ENCODE data around the gene ARL6IP4. TPM values are rescaled to one million over a fixed set of nuclear protein-coding genes. Genes with fewer than 3 reads are reported as not detected.
"Not testable (repeated sequence)": the region's sequence is repeated elsewhere in the genome, so short reads cannot be mapped to it uniquely, and the experiment has no call there.

ARL6IP4 gene
- 150 and 160 TPM in 2 replicates for total RNA-seq

DNA sequence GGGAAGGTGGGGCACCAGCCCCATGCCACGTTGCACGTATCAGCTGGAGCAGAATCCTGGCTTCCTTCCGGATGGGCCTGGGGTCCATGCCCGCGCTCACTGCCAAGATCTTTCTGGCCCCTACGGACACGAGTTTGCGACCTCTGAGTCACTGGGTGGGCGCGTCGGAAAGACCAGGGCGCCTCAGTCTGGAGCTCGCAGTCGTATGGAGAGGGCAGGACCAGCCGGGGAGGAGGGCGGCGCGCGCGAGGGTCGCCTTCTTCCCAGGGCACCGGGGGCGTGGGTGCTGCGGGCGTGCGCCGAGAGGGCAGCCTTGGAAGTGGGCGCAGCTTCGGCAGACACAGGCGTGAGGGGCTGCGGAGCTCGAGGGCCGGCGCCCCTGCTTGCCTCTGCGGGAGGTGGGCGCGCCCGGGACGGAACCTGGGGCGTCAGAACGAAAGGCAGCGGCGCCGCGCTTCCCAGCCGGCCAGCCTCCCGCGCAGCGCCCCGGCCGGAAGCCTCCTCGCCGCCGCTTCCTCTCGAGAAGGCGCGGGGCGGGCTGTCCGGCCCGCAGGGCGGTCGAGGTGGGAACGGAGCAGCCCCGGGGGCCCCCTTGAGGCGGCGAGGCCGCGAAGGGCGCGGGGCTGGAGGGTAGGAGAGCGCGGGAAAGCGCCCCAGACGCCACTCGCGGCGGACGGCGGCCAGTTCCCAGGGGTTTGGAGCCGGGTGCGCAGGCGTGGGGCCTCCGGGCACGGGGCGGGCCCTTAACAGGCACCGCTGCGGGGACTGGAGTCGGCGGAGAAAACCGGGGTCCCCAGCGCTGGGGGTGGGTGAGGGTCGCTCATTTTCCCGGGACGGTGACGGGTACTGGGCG, at the start of gene ARL6IP4:
ARL6IP4 (plus strand) TSS at position 499 of the 853 bp plus-strand sequence. CDS start 459 bp downstream, outside the sequence.
- H3K27ac Mint-ChIP-seq, result peak within 1 kb of the TSS; percentile 86
- peak within 1 kb of the TSS; percentile 94 for H3K4me3 Mint-ChIP-seq
- DNase-seq, result peak; percentile 91
- intact Hi-C loops (cut with micrococcal nuclease), result loop anchor here (5.0 kb wide), 1 partner anchor 602 kb away; the partner anchor contains the start of gene TMED2
- H3K36me3 Mint-ChIP-seq (ENCODE audit: low read depth), result peaks cover 33% of the 10 kb centered on the region
- H3K27me3 Mint-ChIP-seq, result no peaks in the 10 kb centered on the region
- no peaks in the 10 kb centered on the region for H3K9me3 Mint-ChIP-seq
- H3K4me1 Mint-ChIP-seq, result peaks cover 37% of the 10 kb centered on the region

DNA sequence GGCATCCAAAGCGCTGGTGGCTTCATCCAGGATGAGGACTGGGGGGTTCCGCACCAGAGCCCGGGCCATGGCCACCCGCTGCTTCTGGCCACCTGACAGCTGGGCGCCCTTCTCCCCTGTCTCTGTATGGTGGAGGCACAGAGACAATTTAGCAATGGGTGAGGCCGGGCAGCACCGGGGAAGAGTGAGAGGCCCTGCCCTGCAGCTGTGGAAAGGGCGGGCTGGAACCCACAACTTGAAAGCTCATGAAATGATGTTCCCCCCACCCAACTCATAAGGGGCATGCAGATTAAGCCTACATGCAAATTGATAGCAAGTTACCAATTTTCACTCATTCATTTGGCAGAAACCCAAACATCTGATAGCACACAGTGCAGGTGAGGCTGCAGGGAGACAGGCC, 48.3 kb upstream of the ARL6IP4 start:
- Mint-ChIP-seq H3K36me3 (ENCODE audit: low read depth) (no peaks in the 10 kb centered on the region), H3K4me1 (no peaks in the 10 kb centered on the region), H3K27ac (no peak overlapping the region), H3K9me3 (no peaks in the 10 kb centered on the region), H3K4me3 (no peak overlapping the region), H3K27me3 (no peaks in the 10 kb centered on the region)
- DNase-seq, result no peak
- intact Hi-C loops (cut with micrococcal nuclease), result no loop called here

DNA sequence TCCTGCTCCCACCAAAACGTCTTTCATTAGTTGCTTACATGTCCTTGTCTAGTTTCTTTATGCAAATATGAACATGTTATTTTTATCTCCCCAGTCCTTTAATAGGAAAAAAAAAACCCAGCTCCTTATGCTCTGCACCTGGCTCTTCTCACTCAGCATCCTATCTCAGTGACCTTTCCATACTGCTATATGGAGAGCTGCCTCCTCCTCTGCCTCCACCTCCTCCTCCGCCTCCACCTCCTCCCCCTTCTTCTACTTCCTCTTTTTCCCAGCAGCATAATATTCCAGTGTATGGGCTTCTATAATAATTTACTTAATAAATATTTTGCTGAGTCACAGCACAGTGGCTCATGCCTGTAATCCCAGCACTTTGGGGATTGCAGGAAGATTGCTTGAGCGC, 45.8 kb upstream of the ARL6IP4 start:
- Mint-ChIP-seq H3K9me3 (no peaks in the 10 kb centered on the region), H3K27me3 (no peaks in the 10 kb centered on the region)
- intact Hi-C loops (cut with micrococcal nuclease), result no loop called here

DNA sequence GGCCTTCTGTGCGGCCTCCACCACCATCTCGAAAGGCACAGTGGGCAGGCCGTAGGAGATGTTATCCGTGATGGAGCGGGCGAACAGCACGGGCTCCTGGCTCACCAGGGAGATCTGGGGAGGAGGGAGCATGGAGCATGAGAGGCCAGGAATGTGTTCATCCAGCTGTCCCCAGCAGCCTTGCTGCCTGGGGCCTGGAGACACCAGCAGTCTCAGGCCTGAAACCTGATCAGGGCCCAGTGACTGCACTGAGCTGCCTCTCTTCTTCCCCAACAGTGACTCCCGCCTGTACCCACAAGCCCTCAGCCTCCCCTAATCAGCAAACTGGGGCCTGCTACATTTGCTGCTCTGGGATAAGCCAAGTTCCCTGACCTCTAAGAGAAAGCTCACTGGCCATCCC, 45.2 kb upstream of the ARL6IP4 start:
- intact Hi-C loops (cut with micrococcal nuclease), result no loop called here
- no peaks in the 10 kb centered on the region for H3K9me3 Mint-ChIP-seq

More for the DNA sequence above, 45.8 kb upstream of the ARL6IP4 start:
- no peaks in the 10 kb centered on the region for H3K36me3 Mint-ChIP-seq (ENCODE audit: low read depth)
- no peak overlapping the region for H3K4me3 Mint-ChIP-seq
- H3K4me1 Mint-ChIP-seq, result peaks cover 2% of the 10 kb centered on the region
- DNase-seq, result no peak
- H3K27ac Mint-ChIP-seq, result no peak overlapping the region

DNA sequence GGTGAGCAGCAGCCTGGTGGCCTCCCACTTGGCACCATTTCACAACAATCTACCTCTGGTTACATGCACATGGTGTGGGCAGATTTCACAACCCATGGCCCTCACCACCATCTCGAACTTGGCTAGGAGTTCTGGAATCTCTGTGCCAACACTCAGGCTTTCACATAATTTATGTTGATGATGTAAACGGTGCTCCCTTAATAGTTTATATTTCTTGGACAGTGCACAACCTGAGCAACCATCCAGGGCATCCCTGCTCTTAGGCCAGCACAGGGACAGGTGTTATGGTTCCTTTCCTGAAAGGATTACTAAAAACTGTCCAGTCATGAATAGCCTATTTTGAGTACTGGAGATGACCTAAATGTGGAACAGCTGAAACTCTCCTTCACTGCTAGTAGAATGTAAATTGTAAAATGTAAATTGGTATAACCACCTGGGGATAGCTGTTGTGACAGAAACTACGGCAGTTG, 42.8 kb upstream of the ARL6IP4 start:
- intact Hi-C loops (cut with micrococcal nuclease), result no loop called here
- Mint-ChIP-seq H3K9me3 (no peaks in the 10 kb centered on the region), H3K4me1 (peaks cover 3% of the 10 kb centered on the region), H3K36me3 (ENCODE audit: low read depth) (no peaks in the 10 kb centered on the region), H3K27me3 (no peaks in the 10 kb centered on the region), H3K27ac (no peak overlapping the region), H3K4me3 (no peak overlapping the region)
- DNase-seq, result no peak

More for the DNA sequence above, 45.2 kb upstream of the ARL6IP4 start:
- Mint-ChIP-seq H3K4me3 (no peak overlapping the region), H3K36me3 (ENCODE audit: low read depth) (no peaks in the 10 kb centered on the region), H3K4me1 (peaks cover 2% of the 10 kb centered on the region), H3K27me3 (no peaks in the 10 kb centered on the region), H3K27ac (no peak overlapping the region)
- DNase-seq, result no peak

DNA sequence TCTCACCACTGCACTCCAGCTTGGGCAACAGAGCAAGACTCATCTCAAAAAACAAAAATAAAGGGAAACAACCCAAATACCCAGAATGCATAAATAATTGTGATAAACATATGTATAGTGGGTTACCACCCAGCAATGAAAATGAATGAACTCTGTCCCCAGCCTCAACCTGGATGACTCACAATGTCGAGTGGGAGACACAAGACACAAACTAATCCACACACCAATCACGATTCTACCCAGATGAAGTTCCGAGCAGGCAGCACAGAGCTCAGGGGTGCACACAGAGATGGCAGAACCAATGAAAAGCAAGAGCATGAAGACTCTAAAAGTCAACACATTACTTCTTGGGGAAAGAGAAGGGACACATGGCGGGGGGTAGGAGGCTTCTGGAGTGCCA, 41.4 kb upstream of the ARL6IP4 start:
- H3K36me3 Mint-ChIP-seq (ENCODE audit: low read depth), result no peaks in the 10 kb centered on the region
- no peak overlapping the region for H3K27ac Mint-ChIP-seq
- H3K9me3 Mint-ChIP-seq, result no peaks in the 10 kb centered on the region
- H3K27me3 Mint-ChIP-seq, result no peaks in the 10 kb centered on the region
- peaks cover 11% of the 10 kb centered on the region for H3K4me1 Mint-ChIP-seq
- H3K4me3 Mint-ChIP-seq, result no peak overlapping the region
- intact Hi-C loops (cut with micrococcal nuclease), result no loop called here
- no peak for DNase-seq

- peaks cover 17% of the 10 kb centered on the region for H3K4me1 Mint-ChIP-seq
- intact Hi-C loops (cut with micrococcal nuclease); H3K27ac Mint-ChIP-seq; H3K9me3 Mint-ChIP-seq; H3K36me3 Mint-ChIP-seq (ENCODE audit: low read depth); H3K27me3 Mint-ChIP-seq; H3K4me3 Mint-ChIP-seq; DNase-seq: not testable (repeated sequence)
Measured at GRCh38 chr12:122941351-122941750, 39.1 kb upstream of the ARL6IP4 start.

GRCh38 chr12:122942637-122943036, 37.8 kb upstream of the ARL6IP4 start:
- Mint-ChIP-seq H3K27ac (no peak overlapping the region), H3K9me3 (no peaks in the 10 kb centered on the region), H3K27me3 (peaks cover 2% of the 10 kb centered on the region), H3K36me3 (ENCODE audit: low read depth) (no peaks in the 10 kb centered on the region), H3K4me3 (no peak overlapping the region), H3K4me1 (peaks cover 28% of the 10 kb centered on the region)
- intact Hi-C loops (cut with micrococcal nuclease), result no loop called here
- DNase-seq, result no peak

- H3K36me3 Mint-ChIP-seq (ENCODE audit: low read depth), result no peaks in the 10 kb centered on the region
- no peak overlapping the region for H3K4me3 Mint-ChIP-seq
- H3K9me3 Mint-ChIP-seq, result no peaks in the 10 kb centered on the region
- intact Hi-C loops (cut with micrococcal nuclease), result no loop called here
- H3K27ac Mint-ChIP-seq, result no peak overlapping the region
- peaks cover 31% of the 10 kb centered on the region for H3K4me1 Mint-ChIP-seq
- H3K27me3 Mint-ChIP-seq, result peaks cover 2% of the 10 kb centered on the region
- DNase-seq, result no peak
Measured at GRCh38 chr12:122943196-122943595, 37.3 kb upstream of the ARL6IP4 start.

DNA sequence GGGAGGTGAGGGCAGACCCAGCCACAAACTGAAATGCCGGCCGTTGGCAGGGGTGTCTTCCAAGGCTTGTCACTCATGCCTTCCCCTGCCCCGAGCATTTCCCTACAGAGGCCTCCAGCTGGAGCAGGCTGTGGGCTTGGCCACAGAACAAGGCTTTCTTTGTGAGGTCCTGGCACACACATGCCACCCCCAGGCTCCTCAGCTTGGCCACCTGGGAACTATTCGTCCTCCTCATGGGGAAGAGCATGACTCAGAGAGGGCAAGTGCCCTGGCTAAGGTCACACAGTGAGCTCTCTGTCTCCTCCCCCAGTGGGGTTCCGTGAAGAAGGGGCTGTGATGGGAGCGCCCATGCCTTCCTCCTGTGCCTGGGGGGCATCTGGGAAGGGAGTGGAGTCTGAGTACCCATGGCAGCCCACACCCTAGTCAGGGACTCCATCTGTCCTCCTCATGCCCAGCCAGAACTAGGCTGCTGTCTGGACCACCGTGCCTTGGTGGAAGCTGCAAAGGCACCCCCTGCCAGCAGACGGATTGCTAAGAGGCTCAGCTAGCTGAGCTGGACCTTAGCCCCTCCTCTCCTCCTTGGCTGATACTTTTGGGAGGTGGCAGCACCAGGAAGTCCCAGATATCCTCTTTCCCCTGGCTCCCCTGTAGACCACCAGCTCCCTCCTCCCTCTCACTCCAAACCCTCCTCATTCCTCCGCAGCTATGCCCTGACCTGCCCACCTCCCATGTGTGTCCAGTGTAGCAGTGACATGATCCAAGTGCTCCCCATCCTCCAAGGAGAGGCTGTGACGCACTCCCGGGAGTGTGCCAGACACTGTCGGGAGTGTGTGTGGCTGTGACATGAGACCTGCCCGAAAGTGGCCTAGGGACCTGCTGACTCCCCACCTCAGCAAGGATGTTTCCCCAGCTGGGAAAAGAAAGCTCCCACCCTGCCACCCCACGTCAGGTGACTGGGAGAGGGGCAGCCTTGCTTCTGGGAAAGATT, 35.6 kb upstream of the ARL6IP4 start:
- H3K36me3 Mint-ChIP-seq (ENCODE audit: low read depth), result no peaks in the 10 kb centered on the region
- H3K27me3 Mint-ChIP-seq, result peaks cover 2% of the 10 kb centered on the region
- DNase-seq, result no peak
- H3K4me3 Mint-ChIP-seq, result no peak overlapping the region
- H3K4me1 Mint-ChIP-seq, result peaks cover 29% of the 10 kb centered on the region
- H3K27ac Mint-ChIP-seq, result peak overlapping the region; percentile 37
- intact Hi-C loops (cut with micrococcal nuclease), result no loop called here
- H3K9me3 Mint-ChIP-seq, result no peaks in the 10 kb centered on the region

DNA sequence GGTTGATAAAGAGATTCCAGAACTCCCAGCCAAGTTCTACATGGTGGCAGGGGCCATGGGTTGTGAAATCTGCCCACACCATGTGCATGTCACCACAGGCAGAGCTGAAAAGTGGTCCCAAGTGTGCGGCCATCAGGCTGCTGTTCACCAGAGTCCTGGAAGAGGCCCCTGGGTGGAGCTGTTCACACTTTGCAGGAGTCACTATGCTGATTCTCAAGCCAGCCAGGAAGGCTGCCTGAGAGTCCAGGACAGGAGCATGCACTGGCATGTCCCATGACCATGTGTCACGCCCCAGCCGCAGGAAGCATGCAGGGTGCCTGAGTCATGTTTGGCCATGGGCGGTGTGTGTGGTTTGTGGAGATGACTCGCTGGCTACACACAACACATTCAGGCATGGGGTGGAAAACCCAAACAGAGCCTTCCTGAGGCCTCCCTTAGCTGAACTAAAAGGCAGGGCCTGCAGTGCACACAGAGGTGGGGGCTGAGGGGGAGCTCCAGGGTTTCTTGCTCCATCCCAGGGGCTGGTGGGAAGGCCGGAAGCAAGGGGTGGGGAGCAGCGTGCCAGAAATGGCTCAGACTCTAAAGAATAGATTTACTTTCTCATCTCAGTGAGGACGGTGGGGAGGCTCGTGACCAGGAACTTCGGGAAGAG, 33.7 kb upstream of the ARL6IP4 start:
- DNase-seq, result peak; percentile 93
- H3K4me1 Mint-ChIP-seq, result peaks cover 29% of the 10 kb centered on the region
- no peaks in the 10 kb centered on the region for H3K36me3 Mint-ChIP-seq (ENCODE audit: low read depth)
- H3K4me3 Mint-ChIP-seq, result peak overlapping the region; percentile 84
- intact Hi-C loops (cut with micrococcal nuclease), result loop anchor here (1.0 kb wide), 2 partner anchors 49 to 76 kb away; no protein-coding TSS in a partner anchor
- H3K27ac Mint-ChIP-seq, result peak overlapping the region; percentile 88
- no peaks in the 10 kb centered on the region for H3K9me3 Mint-ChIP-seq
- H3K27me3 Mint-ChIP-seq, result peaks cover 2% of the 10 kb centered on the region

DNA sequence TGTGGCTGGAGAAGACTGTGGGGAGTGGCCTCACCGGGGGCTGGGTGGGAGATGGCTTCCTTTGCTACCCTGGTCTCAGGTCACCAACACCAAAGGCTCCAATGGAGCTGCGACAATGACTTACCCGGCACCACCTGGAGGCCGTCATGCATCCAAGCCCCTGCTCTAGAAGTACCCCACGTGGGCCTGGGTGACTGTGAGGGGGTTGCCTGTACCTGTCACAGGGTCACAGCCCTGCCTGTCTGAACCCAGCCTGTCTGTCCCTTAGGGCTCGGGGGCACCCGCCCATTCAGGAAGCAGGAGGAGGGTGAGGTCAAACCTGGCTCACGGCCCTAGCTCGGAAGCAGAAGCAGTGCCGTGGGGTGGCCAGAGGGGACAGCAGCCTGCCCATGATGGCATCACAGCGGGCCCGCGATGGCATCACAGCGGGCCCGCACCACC, 33.1 kb upstream of the ARL6IP4 start:
- intact Hi-C loops (cut with micrococcal nuclease), result loop anchor here (1.0 kb wide), 1 partner anchor 76 kb away; no protein-coding TSS in a partner anchor
- H3K27ac Mint-ChIP-seq, result peak overlapping the region; percentile 88
- H3K4me3 Mint-ChIP-seq, result peak overlapping the region; percentile 84

GRCh38 chr12:122948605-122949004, 31.9 kb upstream of the ARL6IP4 start:
- Mint-ChIP-seq H3K36me3 (ENCODE audit: low read depth) (no peaks in the 10 kb centered on the region), H3K27ac (no peak overlapping the region), H3K27me3 (peaks cover 2% of the 10 kb centered on the region), H3K4me3 (no peak overlapping the region), H3K9me3 (no peaks in the 10 kb centered on the region), H3K4me1 (peaks cover 22% of the 10 kb centered on the region)
- no peak for DNase-seq
- intact Hi-C loops (cut with micrococcal nuclease), result no loop called here

More for the DNA sequence above, 33.1 kb upstream of the ARL6IP4 start:
- DNase-seq, result no peak
- Mint-ChIP-seq H3K36me3 (ENCODE audit: low read depth) (no peaks in the 10 kb centered on the region), H3K9me3 (no peaks in the 10 kb centered on the region), H3K27me3 (peaks cover 2% of the 10 kb centered on the region), H3K4me1 (peaks cover 29% of the 10 kb centered on the region)
